ENCODE results near the gene UBE2I.

UBE2I gene

GRCh38 chr16:1364510-1364909 lies 55.1 kb downstream of the UBE2I start:
- Histone ChIP-seq H3K9me3 (ENCODE audit: insufficient read depth, low read length, severe bottlenecking) (no peaks in the 10 kb centered on the region), H3K27me3 (ENCODE audit: insufficient read depth, low read length, poor library complexity) (no peaks in the 10 kb centered on the region), H3K9ac (ENCODE audit: low read depth, low read length) (no peak overlapping the region), H3K4me2 (ENCODE audit: insufficient read depth, low read length) (no peak overlapping the region), H4K20me1 (ENCODE audit: insufficient read depth, low read length) (peaks cover 26% of the 10 kb centered on the region), H3K4me1 (ENCODE audit: insufficient read depth, low read length) (no peaks in the 10 kb centered on the region), H2AFZ (ENCODE audit: low read depth, low read length) (no peak overlapping the region), H3K79me2 (ENCODE audit: insufficient read depth, low read length) (peaks cover 26% of the 10 kb centered on the region), H3K36me3 (ENCODE audit: insufficient read depth, low read length) (peaks cover 71% of the 10 kb centered on the region), H3K27ac (ENCODE audit: low read length) (no peak overlapping the region), H3K4me3 (ENCODE audit: low read depth in 1 of 2, low read length in 2 of 2) (no peak overlapping the region)
- ATAC-seq (ENCODE audit: insufficient read depth, low read depth) (no peak), DNase-seq (no peak)
- TF ChIP-seq CTCF (IDR thresholded peaks at IDR 0.05; ENCODE audit: borderline replicate concordance, extremely low read depth, low read length, poor library complexity, severe bottlenecking), result no peak
- no peak for TF ChIP-seq EZH2 (IDR thresholded peaks at IDR 0.05; ENCODE audit: borderline replicate concordance, low read depth, low read length, severe bottlenecking)

GRCh38 chr16:1366060-1366711 lies 56.8 kb downstream of the UBE2I start:
- H3K36me3 ChIP-seq (ENCODE audit: insufficient read depth, low read length), result peaks cover 66% of the 10 kb centered on the region

GRCh38 chr16:1366712-1367299 lies 57.4 kb downstream of the UBE2I start:
- Histone ChIP-seq H3K4me2 (ENCODE audit: insufficient read depth, low read length) (no peak overlapping the region), H3K27me3 (ENCODE audit: insufficient read depth, low read length, poor library complexity) (no peaks in the 10 kb centered on the region), H3K9me3 (ENCODE audit: insufficient read depth, low read length, severe bottlenecking) (no peaks in the 10 kb centered on the region), H3K4me3 (ENCODE audit: low read depth in 1 of 2, low read length in 2 of 2) (no peak overlapping the region), H3K9ac (ENCODE audit: low read depth, low read length) (no peak overlapping the region), H2AFZ (ENCODE audit: low read depth, low read length) (no peak overlapping the region), H3K27ac (ENCODE audit: low read length) (no peak overlapping the region), H3K4me1 (ENCODE audit: insufficient read depth, low read length) (no peaks in the 10 kb centered on the region), H3K79me2 (ENCODE audit: insufficient read depth, low read length) (peaks cover 13% of the 10 kb centered on the region), H3K36me3 (ENCODE audit: insufficient read depth, low read length) (peaks cover 67% of the 10 kb centered on the region), H4K20me1 (ENCODE audit: insufficient read depth, low read length) (peaks cover 26% of the 10 kb centered on the region)
- TF ChIP-seq EZH2 (IDR thresholded peaks at IDR 0.05; ENCODE audit: borderline replicate concordance, low read depth, low read length, severe bottlenecking) (no peak), CTCF (IDR thresholded peaks at IDR 0.05; ENCODE audit: borderline replicate concordance, extremely low read depth, low read length, poor library complexity, severe bottlenecking) (no peak)
- ATAC-seq (ENCODE audit: insufficient read depth, low read depth), result no peak
- no peak for DNase-seq

More at GRCh38 chr16:1366060-1366711, 56.8 kb downstream of the UBE2I start:
- no peaks in the 10 kb centered on the region for H3K9me3 ChIP-seq (ENCODE audit: insufficient read depth, low read length, severe bottlenecking)
- H3K27ac ChIP-seq (ENCODE audit: low read length), result no peak overlapping the region
- peaks cover 13% of the 10 kb centered on the region for H3K79me2 ChIP-seq (ENCODE audit: insufficient read depth, low read length)
- H3K4me2 ChIP-seq (ENCODE audit: insufficient read depth, low read length), result no peak overlapping the region
- DNase-seq (no peak), ATAC-seq (ENCODE audit: insufficient read depth, low read depth) (no peak)
- no peak overlapping the region for H3K4me3 ChIP-seq (ENCODE audit: low read depth in 1 of 2, low read length in 2 of 2)
- H2AFZ ChIP-seq (ENCODE audit: low read depth, low read length), result no peak overlapping the region
- H3K9ac ChIP-seq (ENCODE audit: low read depth, low read length), result no peak overlapping the region
- H3K4me1 ChIP-seq (ENCODE audit: insufficient read depth, low read length), result no peaks in the 10 kb centered on the region
- H4K20me1 ChIP-seq (ENCODE audit: insufficient read depth, low read length), result peaks cover 30% of the 10 kb centered on the region
- H3K27me3 ChIP-seq (ENCODE audit: insufficient read depth, low read length, poor library complexity), result no peaks in the 10 kb centered on the region
- TF ChIP-seq CTCF (IDR thresholded peaks at IDR 0.05; ENCODE audit: borderline replicate concordance, extremely low read depth, low read length, poor library complexity, severe bottlenecking) (no peak), EZH2 (IDR thresholded peaks at IDR 0.05; ENCODE audit: borderline replicate concordance, low read depth, low read length, severe bottlenecking) (no peak)
